Stimulated activated CD4-positive, alpha-beta T cell treated with anti-CD3 and anti-CD28 coated beads, TNF-alpha, amount 100 ng/mL, for 24 hours (primary cell): Measurements from ENCODE around the gene RBM19.

Source experiments
- DNase-seq, 3 experiments: peaks; one replicate each; pipeline ENCODE4 v3.0.0-alpha.2; 2020; ENCODE audit warnings: low read depth in 3 of 3

Gene RBM19

GRCh38 chr12:113958108-113958507, 8.0 kb downstream of the RBM19 start:
- no peak for DNase-seq

GRCh38 chr12:113957627-113958026, 8.5 kb downstream of the RBM19 start:
- DNase-seq, result no peak

- no peak for DNase-seq
These were observed 10.8 kb downstream of the RBM19 start for GRCh38 chr12:113955109-113955970.

- DNase-seq, result no peak
These were observed 11.6 kb downstream of the RBM19 start for GRCh38 chr12:113954547-113954946.

GRCh38 chr12:113950873-113951272, 15.3 kb downstream of the RBM19 start:
- no peak for DNase-seq

GRCh38 chr12:113949321-113950305, 16.5 kb downstream of the RBM19 start:
- DNase-seq, result no peak

- DNase-seq, result no peak
These were observed 17.8 kb downstream of the RBM19 start for GRCh38 chr12:113948151-113948914.

- no peak for DNase-seq
These were observed 19.9 kb downstream of the RBM19 start for GRCh38 chr12:113946175-113946574.

GRCh38 chr12:113945174-113946173, 20.7 kb downstream of the RBM19 start:
- no peak for DNase-seq

GRCh38 chr12:113942209-113942608, 23.9 kb downstream of the RBM19 start:
- no peak for DNase-seq

- no peak for DNase-seq
These were observed 25.0 kb downstream of the RBM19 start for GRCh38 chr12:113941208-113941486.

- DNase-seq, result no peak
These were observed 25.5 kb downstream of the RBM19 start for GRCh38 chr12:113940357-113941207.

- DNase-seq, result no peak
These were observed 26.3 kb downstream of the RBM19 start for GRCh38 chr12:113939867-113940266.

- no peak for DNase-seq
These were observed 27.7 kb downstream of the RBM19 start for GRCh38 chr12:113938471-113938870.

GRCh38 chr12:113936460-113936859, 29.7 kb downstream of the RBM19 start:
- DNase-seq, result no peak

GRCh38 chr12:113935459-113935858, 30.7 kb downstream of the RBM19 start:
- no peak for DNase-seq

GRCh38 chr12:113934946-113935345, 31.2 kb downstream of the RBM19 start:
- no peak for DNase-seq

GRCh38 chr12:113934060-113934814, 31.9 kb downstream of the RBM19 start:
- no peak for DNase-seq

GRCh38 chr12:113933201-113933786, 32.8 kb downstream of the RBM19 start:
- DNase-seq, result no peak
